PC-3 (cell line): ENCODE measurements around the gene ETS1.

Experiments
- EZH2 ChIP-seq: fragments of 300-600 bp; sonication (generic); IDR thresholded peaks from one replicate; pipeline ENCODE4 v1.6.1; 2017; ENCODE audit warnings: antibody characterized with exemption, mild to moderate bottlenecking, low read length; ENCODE audit not compliant: unreplicated experiment
- EZH2phosphoT487 ChIP-seq: fragments of 300-600 bp; sonication (generic); IDR thresholded peaks from 2 replicates; pipeline ENCODE4 v1.6.1; 2018; ENCODE audit warnings: mild to moderate bottlenecking, antibody characterized with exemption, low read length, borderline replicate concordance
- TF ChIP-seq, protein P1 (sequence below): fragments of 300-600 bp; sonication (generic); conservative IDR thresholded peaks from 2 replicates; pipeline ENCODE4 v1.5.1; 2017; ENCODE audit warnings: antibody characterized with exemption, low read depth, mild to moderate bottlenecking, low read length

DNA sequence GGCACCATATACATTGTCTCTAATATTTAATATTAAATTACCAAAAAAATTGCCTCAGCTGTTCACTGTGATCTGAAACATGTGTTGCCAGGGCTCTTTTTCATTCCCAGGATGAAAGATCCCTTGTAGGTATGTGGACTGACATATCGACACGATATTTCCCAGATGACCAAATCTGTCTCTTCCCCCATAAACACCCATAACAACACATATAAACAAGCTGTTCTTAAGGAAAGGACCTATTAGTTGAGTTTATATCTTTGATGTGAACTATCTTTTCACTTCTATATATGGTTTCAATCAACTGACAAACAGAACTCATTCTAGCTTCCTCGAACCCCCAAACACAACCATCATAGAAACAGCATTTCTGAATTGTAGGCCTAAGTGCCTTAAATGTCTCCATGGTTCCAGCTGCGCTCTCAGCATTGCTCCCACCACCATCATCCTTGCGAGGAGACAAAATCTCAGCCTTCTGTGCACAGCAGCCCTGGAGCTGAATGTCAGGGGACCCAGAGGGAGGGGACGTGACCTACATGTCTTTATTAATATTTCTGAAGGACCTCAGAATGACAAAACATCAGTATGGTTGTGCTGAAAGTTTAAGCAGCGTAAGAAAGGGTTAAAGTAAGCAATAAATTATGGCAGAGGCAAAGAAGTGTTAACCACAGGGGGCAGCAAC lies 67.0 kb downstream of the ETS1 start:
- TF ChIP-seq, protein P1, sequence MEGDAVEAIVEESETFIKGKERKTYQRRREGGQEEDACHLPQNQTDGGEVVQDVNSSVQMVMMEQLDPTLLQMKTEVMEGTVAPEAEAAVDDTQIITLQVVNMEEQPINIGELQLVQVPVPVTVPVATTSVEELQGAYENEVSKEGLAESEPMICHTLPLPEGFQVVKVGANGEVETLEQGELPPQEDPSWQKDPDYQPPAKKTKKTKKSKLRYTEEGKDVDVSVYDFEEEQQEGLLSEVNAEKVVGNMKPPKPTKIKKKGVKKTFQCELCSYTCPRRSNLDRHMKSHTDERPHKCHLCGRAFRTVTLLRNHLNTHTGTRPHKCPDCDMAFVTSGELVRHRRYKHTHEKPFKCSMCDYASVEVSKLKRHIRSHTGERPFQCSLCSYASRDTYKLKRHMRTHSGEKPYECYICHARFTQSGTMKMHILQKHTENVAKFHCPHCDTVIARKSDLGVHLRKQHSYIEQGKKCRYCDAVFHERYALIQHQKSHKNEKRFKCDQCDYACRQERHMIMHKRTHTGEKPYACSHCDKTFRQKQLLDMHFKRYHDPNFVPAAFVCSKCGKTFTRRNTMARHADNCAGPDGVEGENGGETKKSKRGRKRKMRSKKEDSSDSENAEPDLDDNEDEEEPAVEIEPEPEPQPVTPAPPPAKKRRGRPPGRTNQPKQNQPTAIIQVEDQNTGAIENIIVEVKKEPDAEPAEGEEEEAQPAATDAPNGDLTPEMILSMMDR = no peak; the same call in 1 of the 2 replicates
- TF ChIP-seq EZH2 (no peak), EZH2phosphoT487 (no peak)
